ENCODE measurements around the gene TACR3. TPM values are rescaled to one million over a fixed set of nuclear protein-coding genes. Genes with fewer than 3 reads are reported as not detected.
"Not testable (repeated sequence)": the region's sequence is repeated elsewhere in the genome, so short reads cannot be mapped to it uniquely, and the experiment has no call there.

The TACR3 gene
- total RNA-seq, 1 donor from 2014 or later = not detected

- Mint-ChIP-seq H3K27me3 (ENCODE audit: low read depth) (no peaks in the 10 kb centered on the region), H3K27ac (no peak overlapping the region), H3K36me3 (no peaks in the 10 kb centered on the region), H3K4me3 (no peak overlapping the region), H3K9me3 (no peaks in the 10 kb centered on the region), H3K4me1 (no peaks in the 10 kb centered on the region)
- DNase-seq (ENCODE audit: low spot score in 2 of 2, unreplicated experiment in 2 of 2) = no peak
- no peak for TF ChIP-seq CTCF (IDR thresholded peaks at IDR 0.05; ENCODE audit: unreplicated experiment)
These were observed 127.9 kb downstream of the TACR3 start for GRCh38 chr4:103591841-103592240.

GRCh38 chr4:103567591-103567990 lies 152.2 kb downstream of the TACR3 start:
- no peak overlapping the region for H3K27ac Mint-ChIP-seq
- no peaks in the 10 kb centered on the region for H3K9me3 Mint-ChIP-seq
- no peak for DNase-seq (ENCODE audit: low spot score in 2 of 2, unreplicated experiment in 2 of 2)
- no peaks in the 10 kb centered on the region for H3K36me3 Mint-ChIP-seq
- TF ChIP-seq CTCF (IDR thresholded peaks at IDR 0.05; ENCODE audit: unreplicated experiment) = no peak
- no peaks in the 10 kb centered on the region for H3K27me3 Mint-ChIP-seq (ENCODE audit: low read depth)
- H3K4me1 Mint-ChIP-seq = peaks cover 6% of the 10 kb centered on the region
- H3K4me3 Mint-ChIP-seq = no peak overlapping the region

GRCh38 chr4:103559178-103559577 lies 160.6 kb downstream of the TACR3 start:
- not testable (repeated sequence) for H3K4me1 Mint-ChIP-seq

More at GRCh38 chr4:103559178-103559577, 160.6 kb downstream of the TACR3 start:
- H3K27me3 Mint-ChIP-seq (ENCODE audit: low read depth); H3K36me3 Mint-ChIP-seq; H3K9me3 Mint-ChIP-seq; DNase-seq (ENCODE audit: low spot score in 2 of 2, unreplicated experiment in 2 of 2); H3K27ac Mint-ChIP-seq; H3K4me3 Mint-ChIP-seq: not testable (repeated sequence)

Data from mesothelial cell of epicardium (in vitro differentiated cells).